Kidney tubule cell (primary cell): ENCODE results near the gene JOSD2.
"Not testable (repeated sequence)": the region's sequence is repeated elsewhere in the genome, so short reads cannot be mapped to it uniquely, and the experiment has no call there.

ENCODE experiments used
- DNase-seq: peaks from one replicate; pipeline ENCODE4 v3.0.0-alpha.2; 2018; ENCODE audit warnings: low spot score

The JOSD2 gene

DNA sequence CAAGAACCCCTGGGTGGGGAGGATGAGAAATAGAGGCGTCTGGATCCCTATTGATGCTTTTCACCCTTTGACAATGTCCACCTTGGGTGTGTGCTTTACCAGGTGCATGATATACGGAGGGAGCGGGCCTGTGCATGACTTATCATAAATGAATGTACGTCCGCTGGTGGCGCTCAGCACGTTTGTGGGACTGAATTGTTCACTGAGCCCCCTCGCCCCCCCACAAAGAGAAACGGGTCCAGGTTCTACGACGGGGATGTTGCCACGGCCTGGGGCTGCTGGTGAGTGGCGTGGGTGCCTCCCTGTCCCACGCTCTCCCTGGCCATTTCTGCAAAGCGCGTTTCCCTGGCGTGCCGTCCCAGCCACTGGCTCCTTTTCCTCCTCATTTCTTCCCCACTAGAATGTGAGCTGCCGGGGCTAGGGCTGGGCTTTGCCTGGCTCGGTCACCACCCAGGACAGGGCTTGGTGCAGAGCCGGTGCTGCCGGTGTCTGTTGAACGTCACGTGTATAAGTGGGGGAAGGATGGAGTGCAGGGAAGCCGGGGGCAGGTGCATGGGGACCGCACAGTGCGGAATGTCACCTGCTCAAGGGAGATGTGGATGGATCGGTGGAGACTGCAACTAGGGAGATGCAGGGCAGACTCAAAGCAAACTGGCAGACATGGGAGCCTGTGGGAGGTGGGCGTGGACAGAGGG, 35.7 kb upstream of the JOSD2 start:
- no peak for DNase-seq

DNA sequence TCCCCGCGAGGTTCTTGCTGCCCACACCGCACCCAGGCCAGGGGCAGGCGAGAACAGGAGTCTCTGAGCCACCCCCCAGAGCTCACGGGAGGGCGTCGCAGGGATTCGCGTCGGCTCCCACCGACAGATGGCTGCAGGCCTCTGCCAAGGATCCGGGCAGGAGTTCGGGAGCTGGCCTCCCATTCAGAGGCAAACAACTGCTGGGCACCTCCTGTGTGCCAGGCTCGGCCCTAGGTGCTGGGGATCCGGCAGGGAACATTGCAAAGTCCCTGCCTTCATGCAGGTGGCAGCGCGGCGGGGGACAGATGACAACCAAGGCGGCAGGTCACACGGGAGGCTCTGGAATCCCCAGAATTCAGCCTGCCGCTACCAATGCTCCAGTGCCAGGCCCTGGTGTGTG, 32.0 kb upstream of the JOSD2 start:
- no peak for DNase-seq

DNA sequence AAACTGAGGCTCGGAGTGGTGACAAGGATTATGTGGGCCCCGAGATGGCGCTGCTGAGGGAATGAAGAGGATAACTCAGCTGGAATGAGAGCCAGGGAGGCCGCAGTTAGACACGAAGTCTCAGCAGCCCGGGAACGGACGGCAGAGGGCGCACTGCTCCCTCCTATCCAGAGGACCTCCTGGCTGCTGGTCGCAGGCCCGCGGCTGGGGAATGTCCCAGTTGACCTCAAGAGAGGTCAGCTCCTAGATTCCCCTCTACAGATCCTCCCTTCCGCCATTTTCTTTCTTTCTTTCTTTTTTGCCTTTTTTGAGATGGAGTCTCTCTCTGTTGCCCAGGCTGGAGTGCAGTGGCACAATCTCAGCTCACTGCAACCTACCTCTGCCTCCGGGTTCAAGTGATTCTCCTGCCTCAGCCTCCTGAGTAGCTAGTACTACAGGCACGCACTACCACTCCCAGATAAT, 26.8 kb upstream of the JOSD2 start:
- DNase-seq, result peak; percentile 71

DNA sequence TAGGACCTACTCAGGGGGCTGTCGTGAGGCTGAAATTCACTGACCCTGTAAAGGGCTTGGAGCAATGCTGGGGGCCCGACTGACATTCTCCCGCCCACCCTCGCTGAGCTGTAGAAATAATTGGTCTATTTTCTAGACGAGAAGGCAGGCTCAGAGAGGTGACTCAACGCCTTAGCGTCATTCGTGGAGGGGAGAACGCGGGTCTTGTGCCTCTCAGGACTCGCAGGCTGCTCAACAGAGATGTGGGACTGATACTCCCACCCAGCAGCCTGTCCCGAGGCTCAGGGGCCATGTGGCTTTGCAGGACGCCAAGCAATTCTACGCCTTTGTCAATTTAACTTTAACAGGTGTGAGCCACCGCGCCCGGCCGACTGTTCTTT, 26.3 kb upstream of the JOSD2 start:
- DNase-seq, result no peak

DNA sequence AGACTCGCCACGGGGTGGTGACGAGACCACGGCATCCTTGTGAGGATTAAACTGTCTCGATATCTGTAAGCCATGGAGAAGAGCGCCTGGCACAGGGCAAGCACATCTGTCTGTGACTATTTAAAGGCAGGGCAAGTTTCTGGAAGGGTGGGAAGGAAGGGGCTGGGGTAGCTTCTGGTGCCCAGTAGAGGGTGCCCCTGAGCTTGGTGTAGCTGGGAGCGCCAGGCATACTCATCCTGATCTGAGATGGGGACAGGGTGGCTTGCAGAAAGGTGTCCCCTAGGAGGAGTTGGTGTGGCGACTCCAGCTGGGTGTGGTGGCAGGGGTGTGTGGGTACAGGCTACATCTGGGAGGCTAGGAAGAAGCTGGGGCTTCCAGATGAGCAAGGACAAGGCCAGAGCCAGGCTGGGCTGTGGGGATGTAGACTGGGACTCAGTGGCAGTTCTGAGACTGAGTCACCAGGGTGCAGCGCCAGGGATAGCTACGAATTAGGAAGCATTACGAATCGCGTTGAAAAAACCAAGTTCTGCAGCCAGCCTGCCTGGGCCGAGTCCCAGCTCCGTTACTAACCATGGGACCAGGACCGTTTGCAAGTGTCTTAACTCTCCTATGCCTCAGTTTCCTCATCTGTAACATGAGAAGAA, 25.8 kb upstream of the JOSD2 start:
- no peak for DNase-seq

DNA sequence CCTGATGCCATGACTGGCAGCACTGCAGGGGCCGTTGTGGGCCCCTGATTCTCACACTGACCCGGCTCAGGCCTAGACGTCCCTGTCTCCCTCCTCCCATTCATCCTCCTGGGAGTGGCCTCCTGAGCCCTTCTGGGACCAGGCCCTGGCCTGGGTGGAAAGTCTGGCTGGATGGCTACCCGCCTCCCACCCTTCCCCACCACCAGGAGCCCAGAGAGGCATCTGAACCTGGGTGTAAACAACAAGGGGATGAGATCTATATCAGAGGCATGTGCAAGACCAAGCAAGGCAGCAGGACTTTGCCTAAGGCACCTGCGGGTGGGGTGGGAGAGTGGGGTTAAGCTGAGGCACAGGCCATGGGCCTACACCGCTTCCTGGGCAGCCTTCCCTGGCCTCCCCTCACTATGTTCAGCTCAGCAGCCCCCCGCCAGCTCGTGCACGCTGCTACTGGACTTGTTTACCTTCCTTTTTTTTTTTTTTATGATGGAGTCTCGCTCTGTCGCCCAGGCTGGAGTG, 24.7 kb upstream of the JOSD2 start:
- no peak for DNase-seq

DNA sequence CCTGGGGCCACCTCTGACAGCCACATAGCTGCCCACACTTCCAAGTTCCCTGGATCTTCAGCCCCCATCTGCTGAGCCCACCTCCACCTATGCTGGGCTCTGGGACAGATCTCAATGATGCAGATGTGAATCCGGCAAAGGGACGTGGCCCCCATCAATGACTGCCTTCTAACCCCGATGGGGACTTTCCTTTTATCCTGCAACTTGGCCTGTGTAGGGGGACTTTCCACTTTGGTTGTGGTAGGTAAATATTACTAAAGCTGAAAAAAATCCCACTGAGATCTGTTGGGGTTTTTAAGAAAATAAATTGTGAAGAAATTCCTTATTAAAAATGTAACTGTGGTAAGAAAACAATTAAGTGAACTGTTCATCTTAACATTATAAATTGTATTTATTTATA, 23.5 kb upstream of the JOSD2 start:
- DNase-seq, result no peak

DNA sequence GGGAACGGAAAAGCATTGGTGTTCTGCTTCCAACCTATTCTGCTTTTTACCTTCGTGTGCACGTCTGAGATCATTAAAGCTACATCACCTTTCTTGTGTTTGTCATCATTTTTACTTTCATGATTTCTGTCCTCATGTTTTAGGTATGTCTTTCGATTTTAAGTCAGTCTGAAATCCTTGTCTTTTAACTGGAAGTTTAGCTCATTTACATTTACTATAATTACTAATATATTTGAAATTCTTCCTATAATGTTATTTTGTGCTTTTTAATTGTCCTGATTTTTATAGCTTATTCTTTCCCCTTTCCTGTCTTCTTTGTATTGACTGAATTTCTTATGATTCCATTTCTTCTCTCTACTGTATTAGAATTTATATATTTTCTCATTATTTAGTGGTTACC, 22.0 kb upstream of the JOSD2 start:
- DNase-seq, result no peak

DNA sequence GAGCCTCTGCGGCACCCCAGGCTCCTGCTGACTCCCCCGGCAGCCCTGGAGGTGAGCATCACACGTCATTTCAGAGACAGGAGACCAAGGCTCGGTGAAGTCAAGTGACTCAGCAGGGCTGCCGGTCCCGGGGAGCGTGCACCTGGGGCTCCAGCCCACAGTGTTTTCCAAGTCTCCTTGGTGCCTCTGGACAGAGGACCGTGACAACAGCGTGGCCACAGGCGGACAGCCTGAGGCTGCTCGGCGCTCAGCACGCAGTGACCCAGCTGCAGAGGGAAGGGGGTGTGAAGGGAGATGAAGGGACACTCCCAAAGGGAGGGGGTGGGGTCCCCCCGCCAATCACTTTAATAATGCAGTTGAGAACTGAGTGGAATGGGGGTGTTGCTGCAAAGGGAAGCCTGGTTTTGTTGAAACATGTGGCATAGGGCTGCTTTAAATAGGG, 20.2 kb upstream of the JOSD2 start:
- no peak for DNase-seq

DNA sequence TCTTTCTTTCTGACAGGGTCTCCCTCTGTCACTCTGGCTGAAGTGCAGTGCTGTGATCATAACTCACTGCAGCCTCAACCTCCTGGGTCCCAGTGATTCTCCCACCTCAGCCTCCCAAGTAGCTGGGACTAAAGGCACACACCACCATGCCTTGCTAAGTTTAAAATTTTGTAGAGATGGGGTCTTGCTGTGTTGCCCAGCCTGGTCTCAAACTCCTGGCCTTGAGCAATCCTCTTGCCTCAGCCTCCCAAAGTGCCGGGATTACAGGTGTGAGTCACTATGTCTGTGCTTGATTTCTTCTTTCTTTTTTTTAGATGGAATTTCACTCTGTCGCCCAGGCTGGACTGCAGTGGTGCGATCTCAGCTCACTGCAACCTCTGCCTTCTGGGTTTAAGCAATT, 17.1 kb upstream of the JOSD2 start:
- not testable (repeated sequence) for DNase-seq

DNA sequence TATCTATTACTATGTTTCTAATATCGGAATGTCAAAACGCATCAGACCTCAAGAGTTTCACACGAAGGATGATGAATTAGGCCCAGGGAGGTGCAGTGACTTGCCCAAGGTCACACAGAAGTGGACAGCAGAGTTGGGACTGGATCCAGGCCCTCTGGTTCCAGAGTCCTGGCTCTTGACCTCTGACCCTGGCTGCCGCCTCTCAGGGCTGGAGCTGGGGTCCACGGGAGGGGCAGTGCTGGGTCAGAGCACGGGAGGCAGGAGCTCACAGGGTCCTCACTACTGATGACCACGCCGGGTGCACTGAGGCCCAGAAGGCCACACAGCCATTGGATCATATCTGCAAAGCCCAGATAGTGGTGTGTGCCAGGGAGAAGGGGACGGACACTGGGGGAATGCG, 11.9 kb upstream of the JOSD2 start:
- no peak for DNase-seq

DNA sequence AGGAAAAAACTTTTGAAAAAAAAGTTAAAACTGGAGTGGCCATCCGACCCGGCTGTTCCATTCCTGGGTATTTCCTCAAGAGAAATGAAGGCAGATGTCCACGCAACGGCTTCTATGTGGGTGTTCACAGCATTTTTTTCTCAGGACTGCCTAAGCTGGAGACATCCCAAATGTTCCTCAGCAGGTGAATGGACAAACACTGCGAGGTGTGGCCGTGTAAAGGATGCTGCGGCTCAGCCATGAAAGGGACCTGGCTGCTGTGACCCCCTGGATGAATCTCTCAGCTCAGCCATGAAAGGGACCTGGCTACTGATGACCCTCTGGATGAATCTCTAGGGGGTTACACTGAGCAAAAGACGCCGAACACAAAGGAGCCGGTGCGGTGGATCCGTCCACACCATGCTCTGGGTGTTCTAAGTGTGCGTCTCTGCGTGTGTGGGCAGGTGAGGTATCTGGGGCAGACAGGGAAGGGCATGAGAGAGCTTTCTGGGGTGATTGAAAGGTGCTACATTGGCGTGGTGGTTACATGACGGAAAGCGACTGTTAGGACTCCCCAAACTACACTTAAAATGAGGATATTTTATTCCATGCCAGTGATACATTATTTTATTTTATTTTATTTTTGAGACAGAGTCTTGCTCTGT, 10.0 kb upstream of the JOSD2 start:
- no peak for DNase-seq

DNA sequence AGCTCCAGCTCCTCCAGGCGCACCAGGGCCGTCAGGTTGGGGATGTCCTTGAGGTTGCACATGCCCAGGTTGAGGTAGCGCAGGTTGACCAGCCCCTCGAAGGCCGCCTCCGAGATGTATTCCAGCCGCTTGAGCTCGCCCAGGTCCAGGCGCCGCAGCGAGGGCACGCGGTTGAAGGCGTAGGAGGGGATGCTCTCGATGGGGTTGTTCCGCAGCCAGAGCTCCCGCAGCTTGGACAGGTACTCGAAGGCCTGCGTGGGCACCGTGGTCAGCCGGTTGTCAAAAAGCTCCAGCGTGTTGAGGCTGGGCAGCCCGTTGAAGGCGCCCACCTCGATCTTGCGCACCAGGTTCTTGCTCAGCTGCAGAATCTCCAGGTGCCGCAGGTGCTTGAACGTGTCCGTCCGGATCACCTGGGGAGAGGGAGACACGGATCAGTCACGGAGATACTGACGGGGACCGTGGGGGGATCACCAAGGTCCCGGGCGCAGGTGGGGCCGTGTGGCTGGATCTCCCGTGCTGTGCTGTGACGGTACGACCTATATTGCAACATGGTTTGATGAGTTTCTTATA, 8.1 kb upstream of the JOSD2 start:
- no peak for DNase-seq

DNA sequence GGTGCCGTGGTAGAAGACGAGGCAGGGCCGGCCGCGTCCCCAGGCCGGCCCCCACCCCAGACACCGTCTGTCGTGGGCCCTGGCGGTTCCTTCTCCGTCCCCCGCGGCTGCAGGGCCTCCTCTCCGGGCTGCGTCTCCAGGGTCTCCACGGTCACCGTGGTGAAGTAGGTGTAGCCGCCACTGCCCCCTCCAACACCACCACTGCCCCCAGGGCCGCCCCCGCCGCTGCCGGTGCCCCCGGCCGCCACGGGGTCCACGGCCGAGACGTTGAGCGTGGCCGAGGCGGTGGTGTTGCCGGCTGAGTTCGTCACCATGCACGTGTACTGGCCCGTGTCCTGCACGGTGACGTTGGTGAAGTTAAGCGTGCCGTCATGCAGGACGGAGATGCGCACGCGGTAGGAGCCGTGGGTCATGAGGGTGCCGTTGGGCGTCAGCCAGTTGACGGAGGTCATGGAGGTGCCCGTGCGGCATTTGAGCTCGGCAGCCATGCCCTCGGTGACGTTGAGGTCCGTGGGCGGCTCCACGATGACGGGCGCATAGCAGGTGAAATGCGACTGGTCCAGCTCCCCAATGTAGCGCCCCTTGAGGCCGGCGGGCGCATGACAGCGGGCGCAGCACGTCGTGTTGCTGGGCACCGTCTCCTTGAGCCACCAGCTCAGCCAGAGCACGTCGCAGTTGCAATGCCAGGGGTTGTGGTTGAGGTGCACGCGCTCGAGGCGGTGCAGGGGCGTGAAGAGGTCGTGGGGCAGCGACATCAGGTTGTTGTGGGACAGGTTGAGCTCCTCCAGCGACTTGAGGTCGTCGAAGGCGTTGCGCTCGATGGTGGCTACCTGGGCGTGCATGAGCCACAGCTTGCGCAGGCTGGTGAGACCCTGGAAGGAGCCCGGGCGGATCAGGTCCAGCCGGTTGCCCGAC, 7.4 kb upstream of the JOSD2 start:
- no peak for DNase-seq

DNA sequence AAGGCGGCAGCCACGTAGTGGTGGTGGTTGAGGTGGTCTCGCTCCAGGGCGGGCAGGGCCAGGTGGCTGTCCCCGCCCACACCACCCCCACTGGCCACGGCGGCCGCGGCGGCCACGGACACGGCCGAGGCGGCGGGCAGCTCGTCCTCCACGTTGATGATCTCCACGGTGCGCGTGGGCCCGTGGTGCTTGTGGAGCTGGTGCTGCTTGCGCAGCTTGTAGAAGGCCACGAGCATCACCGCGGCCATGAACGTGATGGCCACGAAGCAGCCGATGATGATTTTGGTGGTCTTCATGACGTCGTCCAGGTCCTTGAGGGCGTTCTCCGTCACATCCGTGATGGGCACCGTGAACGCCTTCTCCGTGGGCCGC, 6.7 kb upstream of the JOSD2 start:
- no peak for DNase-seq

DNA sequence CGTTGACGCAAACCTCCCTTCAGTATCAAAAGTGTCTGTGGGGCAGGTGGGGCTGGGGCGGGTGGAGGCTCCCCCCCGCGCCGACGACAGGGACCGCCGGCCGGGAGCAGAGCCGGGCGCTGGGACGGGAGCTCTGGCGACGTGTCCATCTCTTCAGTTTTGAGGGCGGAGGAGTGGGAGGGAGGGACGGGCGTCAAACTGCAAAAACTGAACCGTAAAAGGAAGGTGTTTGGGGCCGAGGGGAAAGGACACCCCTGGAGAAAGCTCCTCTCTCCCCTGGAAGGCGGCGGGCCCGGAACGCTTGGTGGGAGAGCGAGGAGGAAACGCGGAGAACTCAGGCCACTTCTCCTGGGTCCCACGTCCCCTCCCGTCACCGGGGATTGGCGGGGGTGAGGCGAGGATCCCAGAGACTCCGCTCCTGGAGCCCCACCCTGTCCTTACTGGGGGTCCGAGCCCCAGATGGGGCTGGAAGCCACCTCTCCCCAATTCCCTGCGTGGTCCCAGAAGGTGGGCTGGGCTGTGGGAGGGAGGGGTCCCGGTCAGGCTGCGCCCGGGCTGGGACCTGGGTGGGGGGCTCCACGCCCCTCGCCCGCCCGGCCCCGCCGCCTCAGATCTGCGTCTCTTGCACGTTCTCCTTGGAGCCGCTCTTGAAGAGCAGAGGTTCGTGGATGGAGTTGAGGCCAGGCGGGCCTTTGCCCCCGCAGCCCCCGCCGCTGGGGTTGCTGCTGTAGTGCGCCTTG, 6.1 kb upstream of the JOSD2 start:
- DNase-seq, result no peak

DNA sequence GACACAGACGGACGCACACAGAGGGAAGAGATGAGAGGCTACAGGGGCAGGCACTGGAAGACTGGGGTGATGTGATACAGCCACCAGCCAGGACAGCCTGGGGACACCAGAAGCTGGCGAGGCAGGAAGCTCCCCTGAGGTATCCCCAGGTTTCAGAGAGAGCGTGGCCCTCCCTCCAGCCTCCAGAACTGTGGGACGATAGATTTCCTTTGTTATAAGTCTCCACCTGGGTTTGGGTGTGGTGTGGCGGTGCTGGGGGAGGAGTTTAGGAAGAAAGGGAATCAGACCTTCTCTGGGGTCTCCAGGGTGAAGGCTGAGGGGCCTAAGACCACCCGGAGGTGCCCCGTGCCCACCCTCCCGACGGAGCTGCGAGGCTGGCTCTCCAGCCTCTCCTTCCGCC, 5.5 kb upstream of the JOSD2 start:
- no peak for DNase-seq

DNA sequence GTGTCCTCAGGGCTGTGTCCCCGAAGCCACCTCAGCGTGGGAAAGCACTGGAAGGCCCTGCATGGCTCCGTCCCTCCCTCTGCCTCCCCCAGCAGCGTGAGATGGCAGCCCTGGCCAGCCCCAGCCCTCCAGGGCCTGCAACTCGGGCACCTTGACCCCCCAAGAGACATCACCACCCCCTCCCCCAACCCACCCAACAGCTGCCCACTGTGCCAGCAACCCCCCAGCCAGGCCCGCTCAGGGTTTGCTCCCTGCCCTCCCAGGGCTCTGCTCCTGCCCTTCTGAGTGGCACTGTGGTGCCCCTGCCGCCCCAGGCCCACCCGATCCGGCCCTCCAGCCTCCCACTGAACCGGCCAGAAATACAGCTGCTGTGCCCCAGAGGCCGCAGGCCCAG, 4.2 kb upstream of the JOSD2 start:
- DNase-seq, result no peak

DNA sequence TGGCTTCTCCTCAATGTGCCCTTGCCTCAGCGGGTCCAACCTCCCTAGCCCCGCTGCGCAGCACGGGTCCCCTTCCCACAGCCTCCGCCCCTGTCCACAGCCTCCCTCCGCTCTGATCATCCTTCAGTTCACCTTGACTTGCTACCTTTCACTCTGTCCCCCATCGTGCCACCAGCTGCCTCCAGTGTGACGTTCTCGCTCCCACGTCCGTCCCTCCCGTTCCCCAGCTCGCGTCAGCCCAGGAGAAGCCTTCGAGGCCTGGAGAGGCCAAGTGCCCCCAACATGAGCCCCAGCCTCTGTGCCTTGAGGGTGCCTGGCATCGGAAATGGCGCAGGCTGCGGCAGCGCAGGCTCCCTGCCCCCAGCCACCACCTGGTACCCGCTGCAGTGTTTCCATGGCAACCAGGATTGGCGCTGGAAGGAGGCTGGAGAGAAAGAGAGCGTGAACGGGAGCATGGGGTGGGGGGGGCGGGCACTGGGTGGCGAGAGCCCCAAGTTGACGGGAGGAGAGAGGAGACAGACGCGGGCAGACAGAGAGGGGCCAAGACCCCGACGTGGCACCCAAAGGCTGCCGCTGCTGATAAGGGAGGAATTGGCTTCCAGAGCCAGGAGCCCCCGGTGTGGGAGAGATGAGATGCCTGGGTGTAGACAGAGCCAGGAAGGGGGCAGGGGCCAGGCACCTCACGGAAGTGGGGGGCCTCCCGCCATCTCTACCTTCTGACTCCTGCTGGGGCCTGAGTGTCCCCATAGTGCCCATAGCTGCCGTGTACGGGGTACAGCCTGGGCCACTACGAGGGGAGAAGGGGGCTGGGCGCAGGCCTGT, 3.6 kb upstream of the JOSD2 start:
- no peak for DNase-seq

DNA sequence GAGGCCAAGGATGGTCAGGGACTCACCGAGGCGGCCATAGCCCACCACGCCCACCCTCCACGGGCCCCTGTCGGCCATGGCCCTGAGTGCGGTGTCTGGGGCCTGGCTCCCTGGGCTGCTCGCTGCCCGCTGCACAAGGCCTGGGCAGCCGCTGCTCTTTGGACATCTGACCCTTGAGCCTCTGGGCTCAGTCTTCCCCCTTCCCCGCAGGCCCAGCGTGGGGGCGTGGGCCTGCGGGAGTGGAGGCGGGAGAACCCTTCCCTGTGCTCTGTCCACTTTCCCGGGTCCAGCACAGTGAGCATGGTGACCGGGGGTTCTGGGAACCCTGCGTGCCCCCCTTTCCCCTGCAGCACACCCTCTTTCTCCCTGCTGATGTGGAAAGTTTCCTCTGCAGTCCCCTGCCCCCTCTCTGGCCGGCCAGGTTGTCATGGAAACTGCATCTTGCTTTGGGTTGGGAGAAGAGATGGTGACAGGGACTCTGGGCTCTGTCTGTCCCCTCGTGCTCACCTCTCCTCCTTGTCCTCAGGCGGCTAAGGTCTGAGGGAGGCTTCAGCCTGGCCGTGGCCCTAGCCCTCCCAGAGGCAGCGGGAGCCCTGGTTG, 2.9 kb upstream of the JOSD2 start, which contains the start of gene ASPDH:
ASPDH (minus strand) TSS at position 168 of the 600 bp plus-strand sequence; CDS start at position 78, 90 bp downstream.
- DNase-seq, result no peak
